GM21528 (cell line): ENCODE data around the gene CSRNP3.

Source experiments
- ATAC-seq: cut with Tn5 transposase; IDR thresholded peaks from one replicate; pipeline ENCODE4 v1.9.1; 2021; ENCODE audit warnings: mild to moderate bottlenecking, moderate library complexity; ENCODE audit not compliant: unreplicated experiment, low FRiP score

CSRNP3 gene

GRCh38 chr2:165469417-165469816 is at the start of gene CSRNP3:
Gene CSRNP3 (plus strand): TSS chr2:165469698. CDS start chr2:165595066, 125,368 bp downstream.
- no peak for ATAC-seq

GRCh38 chr2:165420231-165420630 is 49.3 kb upstream of the CSRNP3 start:
- ATAC-seq: no peak

- ATAC-seq: no peak
Observed at GRCh38 chr2:165423081-165423480, 46.4 kb upstream of the CSRNP3 start.

- ATAC-seq: no peak
Observed at GRCh38 chr2:165425556-165425955, 43.9 kb upstream of the CSRNP3 start.

GRCh38 chr2:165427686-165428085 is 41.8 kb upstream of the CSRNP3 start:
- ATAC-seq: no peak

GRCh38 chr2:165428926-165429325 is 40.6 kb upstream of the CSRNP3 start:
- no peak for ATAC-seq

GRCh38 chr2:165431014-165431413 is 38.5 kb upstream of the CSRNP3 start:
- ATAC-seq: no peak

GRCh38 chr2:165432234-165432966 is 37.1 kb upstream of the CSRNP3 start:
- ATAC-seq: no peak

GRCh38 chr2:165434865-165435496 is 34.5 kb upstream of the CSRNP3 start:
- ATAC-seq: no peak

GRCh38 chr2:165435611-165436010 is 33.9 kb upstream of the CSRNP3 start:
- ATAC-seq: no peak

GRCh38 chr2:165436559-165436958 is 32.9 kb upstream of the CSRNP3 start:
- no peak for ATAC-seq

GRCh38 chr2:165440367-165440766 is 29.1 kb upstream of the CSRNP3 start:
- no peak for ATAC-seq

- no peak for ATAC-seq
Observed at GRCh38 chr2:165443511-165443910, 26.0 kb upstream of the CSRNP3 start.

- no peak for ATAC-seq
Observed at GRCh38 chr2:165448406-165448805, 21.1 kb upstream of the CSRNP3 start.

- no peak for ATAC-seq
Observed at GRCh38 chr2:165450156-165450555, 19.3 kb upstream of the CSRNP3 start.

- ATAC-seq: no peak
Observed at GRCh38 chr2:165452327-165452726, 17.2 kb upstream of the CSRNP3 start.

- ATAC-seq: no peak
Observed at GRCh38 chr2:165453561-165454094, 15.9 kb upstream of the CSRNP3 start.

GRCh38 chr2:165454905-165455304 is 14.6 kb upstream of the CSRNP3 start:
- no peak for ATAC-seq

GRCh38 chr2:165456027-165456426 is 13.5 kb upstream of the CSRNP3 start:
- no peak for ATAC-seq

GRCh38 chr2:165462443-165462842 is 7.1 kb upstream of the CSRNP3 start:
- no peak for ATAC-seq

GRCh38 chr2:165466386-165466785 is 3.1 kb upstream of the CSRNP3 start:
- ATAC-seq: no peak

- no peak for ATAC-seq
Observed at GRCh38 chr2:165467921-165468320, 1.6 kb upstream of the CSRNP3 start.
